Activated T-helper 2 cell treated with anti-CD3 and anti-CD28 coated beads, Interferon-gamma antibody, Interleukin-2, Interleukin-4, amounts not matched to agents 10 μg/mL and 5 μg/mL and 100 μg/mL, durations not matched to agents 14 hours and 24 hours and 36 hours (primary cell): ENCODE measurements around the gene MED9. TPM values are rescaled to one million over a fixed set of nuclear protein-coding genes. Genes with fewer than 3 reads are reported as not detected.

Experiments used
- DNase-seq: peaks from one replicate; pipeline ENCODE4 v3.0.0; 2021; ENCODE audit warnings: low spot score
- H3K27ac Mint-ChIP-seq: one replicate; pipeline ENCODE4 v1.8.0; 2021; ENCODE audit warnings: mixed read lengths
- H3K27me3 Mint-ChIP-seq: one replicate; pipeline ENCODE4 v1.8.0; 2021; ENCODE audit warnings: low read depth, mixed read lengths
- H3K36me3 Mint-ChIP-seq: one replicate; pipeline ENCODE4 v1.8.0; 2021; ENCODE audit warnings: low read depth, mixed read lengths
- H3K4me1 Mint-ChIP-seq: one replicate; pipeline ENCODE4 v1.8.0; 2021; ENCODE audit warnings: low read depth, mixed read lengths
- H3K4me3 Mint-ChIP-seq: one replicate; pipeline ENCODE4 v1.8.0; 2021; ENCODE audit warnings: low read depth, mild to moderate bottlenecking, moderate library complexity, mixed read lengths
- H3K9me3 Mint-ChIP-seq: one replicate; pipeline ENCODE4 v1.8.0; 2021; ENCODE audit warnings: mixed read lengths
- intact Hi-C: fragments of 100-400 bp; cut with micrococcal nuclease; formaldehyde crosslinking; loops from one replicate; pipeline ENCODE4 v1.15.1; 2023
- total RNA-seq: library from RNA; stranded (reverse); gene quantifications from 2 replicates; pipeline ENCODE4 v1.2.3, GENCODE V29; 2022

The MED9 gene
- total RNA-seq, 1 donor from 2014 or later = 12.6 TPM

- Mint-ChIP-seq H3K4me3 (no peak overlapping the region), H3K36me3 (no peaks in the 10 kb centered on the region), H3K27ac (no peak overlapping the region), H3K4me1 (peaks cover 3% of the 10 kb centered on the region), H3K27me3 (no peaks in the 10 kb centered on the region), H3K9me3 (no peaks in the 10 kb centered on the region)
- intact Hi-C loops = no loop called here
- DNase-seq = no peak
These were observed 34.5 kb downstream of the MED9 start for GRCh38 chr17:17511293-17511741.

- H3K9me3 Mint-ChIP-seq = no peaks in the 10 kb centered on the region
- H3K4me1 Mint-ChIP-seq = peaks cover 3% of the 10 kb centered on the region
- no peak for DNase-seq
- no peaks in the 10 kb centered on the region for H3K36me3 Mint-ChIP-seq
- no peaks in the 10 kb centered on the region for H3K27me3 Mint-ChIP-seq
- intact Hi-C loops = no loop called here
- H3K4me3 Mint-ChIP-seq = no peak overlapping the region
- H3K27ac Mint-ChIP-seq = no peak overlapping the region
These were observed 35.4 kb downstream of the MED9 start for GRCh38 chr17:17511881-17512858.

- H3K4me3 Mint-ChIP-seq = no peak overlapping the region
- no peaks in the 10 kb centered on the region for H3K27me3 Mint-ChIP-seq
- no peaks in the 10 kb centered on the region for H3K9me3 Mint-ChIP-seq
- no peaks in the 10 kb centered on the region for H3K36me3 Mint-ChIP-seq
- no peak for DNase-seq
- H3K27ac Mint-ChIP-seq = no peak overlapping the region
- H3K4me1 Mint-ChIP-seq = peaks cover 3% of the 10 kb centered on the region
- intact Hi-C loops = no loop called here
These were observed 36.1 kb downstream of the MED9 start for GRCh38 chr17:17512866-17513265.

- DNase-seq = no peak
- no peaks in the 10 kb centered on the region for H3K36me3 Mint-ChIP-seq
- H3K4me3 Mint-ChIP-seq = no peak overlapping the region
- no peaks in the 10 kb centered on the region for H3K27me3 Mint-ChIP-seq
- no peak overlapping the region for H3K27ac Mint-ChIP-seq
- peaks cover 3% of the 10 kb centered on the region for H3K4me1 Mint-ChIP-seq
- intact Hi-C loops = no loop called here
- no peaks in the 10 kb centered on the region for H3K9me3 Mint-ChIP-seq
These were observed 36.8 kb downstream of the MED9 start for GRCh38 chr17:17513626-17514025.

- intact Hi-C loops = no loop called here
- no peak overlapping the region for H3K4me3 Mint-ChIP-seq
- no peak for DNase-seq
- peaks cover 3% of the 10 kb centered on the region for H3K4me1 Mint-ChIP-seq
- no peaks in the 10 kb centered on the region for H3K36me3 Mint-ChIP-seq
- no peak overlapping the region for H3K27ac Mint-ChIP-seq
- no peaks in the 10 kb centered on the region for H3K9me3 Mint-ChIP-seq
- H3K27me3 Mint-ChIP-seq = no peaks in the 10 kb centered on the region
These were observed 37.7 kb downstream of the MED9 start for GRCh38 chr17:17514361-17514992.

- Mint-ChIP-seq H3K9me3 (no peaks in the 10 kb centered on the region), H3K27me3 (no peaks in the 10 kb centered on the region), H3K4me3 (no peak overlapping the region), H3K36me3 (no peaks in the 10 kb centered on the region), H3K4me1 (peaks cover 3% of the 10 kb centered on the region), H3K27ac (no peak overlapping the region)
- intact Hi-C loops = no loop called here
- DNase-seq = no peak
These were observed 38.5 kb downstream of the MED9 start for GRCh38 chr17:17514993-17515933.

- Mint-ChIP-seq H3K9me3 (no peaks in the 10 kb centered on the region), H3K4me1 (peaks cover 3% of the 10 kb centered on the region), H3K36me3 (no peaks in the 10 kb centered on the region), H3K4me3 (no peak overlapping the region), H3K27ac (no peak overlapping the region), H3K27me3 (no peaks in the 10 kb centered on the region)
- DNase-seq = no peak
- intact Hi-C loops = no loop called here
These were observed 39.4 kb downstream of the MED9 start for GRCh38 chr17:17515934-17516930.

GRCh38 chr17:17516941-17517720 is 40.3 kb downstream of the MED9 start:
- Mint-ChIP-seq H3K4me3 (no peak overlapping the region), H3K36me3 (no peaks in the 10 kb centered on the region), H3K27me3 (no peaks in the 10 kb centered on the region), H3K27ac (no peak overlapping the region), H3K9me3 (no peaks in the 10 kb centered on the region), H3K4me1 (peaks cover 3% of the 10 kb centered on the region)
- intact Hi-C loops = no loop called here
- DNase-seq = no peak

GRCh38 chr17:17518014-17518413 is 41.2 kb downstream of the MED9 start:
- Mint-ChIP-seq H3K27ac (no peak overlapping the region), H3K4me3 (no peak overlapping the region), H3K36me3 (no peaks in the 10 kb centered on the region), H3K9me3 (no peaks in the 10 kb centered on the region), H3K27me3 (no peaks in the 10 kb centered on the region), H3K4me1 (peaks cover 3% of the 10 kb centered on the region)
- no peak for DNase-seq
- intact Hi-C loops = no loop called here

- intact Hi-C loops = no loop called here
- Mint-ChIP-seq H3K27me3 (no peaks in the 10 kb centered on the region), H3K9me3 (no peaks in the 10 kb centered on the region), H3K4me1 (peaks cover 3% of the 10 kb centered on the region), H3K27ac (no peak overlapping the region), H3K4me3 (no peak overlapping the region), H3K36me3 (no peaks in the 10 kb centered on the region)
- no peak for DNase-seq
These were observed 42.2 kb downstream of the MED9 start for GRCh38 chr17:17518951-17519350.

- Mint-ChIP-seq H3K4me3 (no peak overlapping the region), H3K27me3 (no peaks in the 10 kb centered on the region), H3K36me3 (no peaks in the 10 kb centered on the region), H3K27ac (no peak overlapping the region), H3K9me3 (no peaks in the 10 kb centered on the region), H3K4me1 (peaks cover 3% of the 10 kb centered on the region)
- no peak for DNase-seq
- intact Hi-C loops = no loop called here
These were observed 43.1 kb downstream of the MED9 start for GRCh38 chr17:17519886-17520285.
